ENCODE measurements around the gene RHBDF1. TPM values are rescaled to one million over a fixed set of nuclear protein-coding genes. Genes with fewer than 3 reads are reported as not detected.

RHBDF1 gene
- total and polyA plus RNA-seq, 2 of the 13 experiments (the other 11 are each of a cell fraction or from before 2014, with no cell fraction given) = 5.4 to 26.9 TPM

GRCh38 chr16:63998-64913 lies 8.2 kb downstream of the RHBDF1 start (continued):
- no peak for TF ChIP-seq RFX1 (IDR thresholded peaks at IDR 0.05)
- TF ChIP-seq, protein P1, sequence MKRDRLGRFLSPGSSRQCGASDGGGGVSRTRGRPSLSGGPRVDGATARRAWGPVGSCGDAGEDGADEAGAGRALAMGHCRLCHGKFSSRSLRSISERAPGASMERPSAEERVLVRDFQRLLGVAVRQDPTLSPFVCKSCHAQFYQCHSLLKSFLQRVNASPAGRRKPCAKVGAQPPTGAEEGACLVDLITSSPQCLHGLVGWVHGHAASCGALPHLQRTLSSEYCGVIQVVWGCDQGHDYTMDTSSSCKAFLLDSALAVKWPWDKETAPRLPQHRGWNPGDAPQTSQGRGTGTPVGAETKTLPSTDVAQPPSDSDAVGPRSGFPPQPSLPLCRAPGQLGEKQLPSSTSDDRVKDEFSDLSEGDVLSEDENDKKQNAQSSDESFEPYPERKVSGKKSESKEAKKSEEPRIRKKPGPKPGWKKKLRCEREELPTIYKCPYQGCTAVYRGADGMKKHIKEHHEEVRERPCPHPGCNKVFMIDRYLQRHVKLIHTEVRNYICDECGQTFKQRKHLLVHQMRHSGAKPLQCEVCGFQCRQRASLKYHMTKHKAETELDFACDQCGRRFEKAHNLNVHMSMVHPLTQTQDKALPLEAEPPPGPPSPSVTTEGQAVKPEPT (CRISPR knock-in tag; IDR thresholded peaks at IDR 0.05; ENCODE audit: low read depth) = no peak

GRCh38 chr16:63466-63865 lies 9.0 kb downstream of the RHBDF1 start:
- no peak for DNase-seq (ENCODE audit: low spot score)
- H3K9me3 ChIP-seq (ENCODE audit: low read length) = no peaks in the 10 kb centered on the region
- no peak overlapping the region for H3K4me3 ChIP-seq (replicated peaks in 1 of 3; ENCODE audit: insufficient read depth in 1 of 3, low read depth in 2 of 3, low read length in 3 of 3)
- H3K4me2 ChIP-seq (ENCODE audit: low read depth, low read length) = no peak overlapping the region
- CTCF ChIA-PET (ENCODE audit: low intra/inter-chr PET ratio, low total read pairs) = interaction anchor here (1.1 kb wide), 1 partner anchor 33 kb away, joined by 3 read pairs; no protein-coding TSS in a partner anchor
- H3K9ac ChIP-seq (ENCODE audit: insufficient read depth, low read depth, low read length) = no peak overlapping the region
- no peaks in the 10 kb centered on the region for H3K27me3 ChIP-seq (ENCODE audit: control insufficient read depth in 1 of 2, insufficient read depth in 2 of 2, low read length in 2 of 2)
- peaks cover 3% of the 10 kb centered on the region; the same call in 1 of the 2 replicates for H4K20me1 ChIP-seq (ENCODE audit: insufficient read depth, low read length)
- intact Hi-C loops (cut with micrococcal nuclease; ENCODE audit: unreplicated experiment) = no loop called here
- WGBS (ENCODE audit: low lambda C conversion rate) = 91% methylated on average over 3 of the region's 16 CpGs
- no peak for TF ChIP-seq ZNF546 (CRISPR knock-in tag; conservative IDR thresholded peaks at IDR 0.05)
- TF ChIP-seq ZBTB7B (CRISPR knock-in tag; IDR thresholded peaks at IDR 0.05) = no peak
- no peak for TF ChIP-seq FOSL1 (CRISPR knock-in tag; IDR thresholded peaks at IDR 0.05; ENCODE audit: borderline replicate concordance)
- TF ChIP-seq GTF3A (CRISPR knock-in tag; conservative IDR thresholded peaks at IDR 0.05) = no peak
- TF ChIP-seq ZNF251 (CRISPR knock-in tag; IDR thresholded peaks at IDR 0.05) = no peak
- TF ChIP-seq LBX2 (CRISPR knock-in tag; IDR thresholded peaks at IDR 0.05; ENCODE audit: borderline replicate concordance) = no peak
- no peak for TF ChIP-seq DMTF1 (CRISPR knock-in tag; IDR thresholded peaks at IDR 0.05)
- TF ChIP-seq ZNF326 (CRISPR knock-in tag; IDR thresholded peaks at IDR 0.05; ENCODE audit: borderline replicate concordance) = no peak
- no peak for TF ChIP-seq ZNF180 (CRISPR knock-in tag; IDR thresholded peaks at IDR 0.05; ENCODE audit: borderline replicate concordance, low read depth)
- TF ChIP-seq ZBTB37 (CRISPR knock-in tag; IDR thresholded peaks at IDR 0.05) = no peak
- no peak overlapping the region for H3K27ac ChIP-seq (ENCODE audit: extremely low read length, insufficient read depth, low read length)
- ATAC-seq = no peak
- H3K36me3 ChIP-seq (replicated peaks in 1 of 2; ENCODE audit: control insufficient read depth in 1 of 2, insufficient read depth in 2 of 2, low read length in 2 of 2) = peaks cover 4% of the 10 kb centered on the region in 2 experiments; a peak in 3 of 5 replicates
- FAIRE-seq = no peak
- H2AFZ ChIP-seq (ENCODE audit: low read length) = no peak overlapping the region
- BruUV-seq (replicated peaks) = no TSS peak
- in situ Hi-C loops (cut with HindIII; ENCODE audit: extremely low pct_ligation_motif_present, low pct_unique_long_range_greater_than_20kb) = no loop called here
- H3K4me1 ChIP-seq (ENCODE audit: insufficient read depth, low read length) = peaks cover 26% of the 10 kb centered on the region
- POLR2A ChIA-PET = no interaction called here
- no peaks in the 10 kb centered on the region for H3K79me2 ChIP-seq (ENCODE audit: insufficient read depth, low read length)

Measured in HepG2 (cell line).